Gastrocnemius medialis (tissue), 4 donors: ENCODE data around the gene PHETA2.

Experiments used
- CTCF ChIP-seq, 5 experiments: fragments of 450-650 bp in 3 of 5; fragments of 200-600 bp in 2 of 5; sonication (generic) in 2 of 5; IDR thresholded peaks in 4 of 5; conservative IDR thresholded peaks in 1 of 5; 1 replicate in 4 of 5; 2 replicates in 1 of 5; pipeline ENCODE4 v1.5.1; 2016 to 2019; ENCODE audit warnings: antibody characterized with exemption in 5 of 5, mild to moderate bottlenecking in 3 of 5, moderate library complexity in 3 of 5
- POLR2A ChIP-seq, 2 donors: fragments of 450-650 bp; IDR thresholded peaks; one replicate each; pipeline ENCODE4 v1.6.1; 2017; ENCODE audit warnings: antibody characterized with exemption in 2 of 2, mild to moderate bottlenecking in 2 of 2, moderate library complexity in 2 of 2

GRCh38 chr22:42061041-42061440 is 13.0 kb upstream of the PHETA2 start:
- TF ChIP-seq CTCF (IDR thresholded peaks at IDR 0.05 in 4 of 5, conservative IDR thresholded peaks at IDR 0.05 in 1 of 5) (no peak), POLR2A (IDR thresholded peaks at IDR 0.05) (no peak)
